ENCODE results near the gene PRKCSH. TPM values are rescaled to one million over a fixed set of nuclear protein-coding genes. Genes with fewer than 3 reads are reported as not detected.

Gene PRKCSH
- total RNA-seq, 2 donors from 2014 or later: 454 to 459 TPM

- Histone ChIP-seq H3K36me3 (ENCODE audit: control insufficient read depth, insufficient read depth, low read length) (peaks cover 54% of the 10 kb centered on the region), H3K9ac (ENCODE audit: extremely low read depth, low read length, poor library complexity, severe bottlenecking) (no peak overlapping the region), H3K9me3 (ENCODE audit: control insufficient read depth, low read length) (no peaks in the 10 kb centered on the region), H3K27ac (ENCODE audit: low read depth, low read length) (no peak overlapping the region), H3K4me1 (ENCODE audit: control insufficient read depth, insufficient read depth, low read length) (no peaks in the 10 kb centered on the region), H3K27me3 (ENCODE audit: control insufficient read depth, insufficient read depth, low read length, poor library complexity, severe bottlenecking) (no peaks in the 10 kb centered on the region), H3K4me3 (ENCODE audit: low read length) (no peak overlapping the region)
- Mint-ChIP-seq H3K36me3 (ENCODE audit: low read depth) (peaks cover 64% of the 10 kb centered on the region), H3K27ac (no peak overlapping the region), H3K4me1 (peaks cover 11% of the 10 kb centered on the region), H3K27me3 (ENCODE audit: insufficient read depth) (no peaks in the 10 kb centered on the region), H3K4me3 (peak overlapping the region; percentile 99), H3K9me3 (no peaks in the 10 kb centered on the region)
- no peak for DNase-seq
- WGBS, 2 experiments (ENCODE audit: insufficient coverage in 1 of 2, insufficient read length in 1 of 2): 82 to 99% methylated on average over 2 to 9 of the region's 9 CpGs
- TF ChIP-seq CTCF (conservative IDR thresholded peaks at IDR 0.05): no peak
Observed at GRCh38 chr19:11437955-11438354, 2.5 kb downstream of the PRKCSH start.

GRCh38 chr19:11444059-11444458, 8.6 kb downstream of the PRKCSH start:
- TF ChIP-seq CTCF (conservative IDR thresholded peaks at IDR 0.05): no peak
- WGBS, 2 experiments (ENCODE audit: insufficient coverage in 1 of 2, insufficient read length in 1 of 2): 90 to 94% methylated on average over 4 to 5 of the region's 5 CpGs
- H3K4me1 ChIP-seq (ENCODE audit: control insufficient read depth, insufficient read depth, low read length): no peaks in the 10 kb centered on the region

GRCh38 chr19:11445141-11445540, 9.7 kb downstream of the PRKCSH start:
- peaks cover 53% of the 10 kb centered on the region for H3K36me3 Mint-ChIP-seq (ENCODE audit: low read depth)

More at GRCh38 chr19:11444059-11444458, 8.6 kb downstream of the PRKCSH start:
- Histone ChIP-seq H3K9me3 (ENCODE audit: control insufficient read depth, low read length) (no peaks in the 10 kb centered on the region), H3K9ac (ENCODE audit: extremely low read depth, low read length, poor library complexity, severe bottlenecking) (no peak overlapping the region), H3K36me3 (ENCODE audit: control insufficient read depth, insufficient read depth, low read length) (peaks cover 65% of the 10 kb centered on the region), H3K27ac (ENCODE audit: low read depth, low read length) (no peak overlapping the region), H3K27me3 (ENCODE audit: control insufficient read depth, insufficient read depth, low read length, poor library complexity, severe bottlenecking) (no peaks in the 10 kb centered on the region), H3K4me3 (ENCODE audit: low read length) (no peak overlapping the region)
- DNase-seq: no peak
- Mint-ChIP-seq H3K36me3 (ENCODE audit: low read depth) (peaks cover 51% of the 10 kb centered on the region), H3K4me3 (no peak overlapping the region), H3K27me3 (ENCODE audit: insufficient read depth) (no peaks in the 10 kb centered on the region), H3K9me3 (no peaks in the 10 kb centered on the region), H3K4me1 (no peaks in the 10 kb centered on the region), H3K27ac (no peak overlapping the region)

More at GRCh38 chr19:11445141-11445540, 9.7 kb downstream of the PRKCSH start:
- Mint-ChIP-seq H3K4me3 (no peak overlapping the region), H3K27ac (peak overlapping the region; percentile 66), H3K4me1 (no peaks in the 10 kb centered on the region), H3K9me3 (no peaks in the 10 kb centered on the region), H3K27me3 (ENCODE audit: insufficient read depth) (no peaks in the 10 kb centered on the region)
- DNase-seq: no peak
- peaks cover 66% of the 10 kb centered on the region for H3K36me3 ChIP-seq (ENCODE audit: control insufficient read depth, insufficient read depth, low read length)
- no peaks in the 10 kb centered on the region for H3K27me3 ChIP-seq (ENCODE audit: control insufficient read depth, insufficient read depth, low read length, poor library complexity, severe bottlenecking)
- H3K9me3 ChIP-seq (ENCODE audit: control insufficient read depth, low read length): no peaks in the 10 kb centered on the region
- H3K4me3 ChIP-seq (ENCODE audit: low read length): no peak overlapping the region
- no peak overlapping the region for H3K27ac ChIP-seq (ENCODE audit: low read depth, low read length)
- 94 to 97% methylated on average over 9 to 13 of the region's 13 CpGs for WGBS, 2 experiments (ENCODE audit: insufficient coverage in 1 of 2, insufficient read length in 1 of 2)
- no peak for TF ChIP-seq CTCF (conservative IDR thresholded peaks at IDR 0.05)
- H3K4me1 ChIP-seq (ENCODE audit: control insufficient read depth, insufficient read depth, low read length): no peaks in the 10 kb centered on the region
- H3K9ac ChIP-seq (ENCODE audit: extremely low read depth, low read length, poor library complexity, severe bottlenecking): no peak overlapping the region
